ENCODE measurements around the gene PATL1.

The PATL1 gene

GRCh38 chr11:59611570-59612565, 57.0 kb downstream of the PATL1 start:
- DNase-seq, result no peak

DNA sequence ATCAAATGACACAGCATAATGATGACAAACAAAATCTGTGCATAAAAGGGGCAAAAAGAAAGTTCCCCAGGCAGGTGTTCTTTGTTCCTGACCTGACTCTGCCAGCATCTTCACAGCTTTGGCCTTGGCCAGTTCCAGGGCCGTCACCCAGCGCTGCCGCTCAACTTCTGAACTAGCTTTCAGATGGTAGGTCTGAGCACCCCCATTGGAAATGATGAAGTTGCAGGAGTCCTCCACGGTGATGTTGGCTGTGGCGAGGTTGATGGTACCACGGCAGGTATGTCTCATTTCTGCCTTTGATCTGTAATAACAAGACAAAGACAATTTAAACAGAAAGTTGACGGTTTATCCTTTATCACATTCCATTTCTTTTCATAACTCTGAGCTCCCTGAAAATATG, 58.5 kb downstream of the PATL1 start:
- DNase-seq, result peak; percentile 21 to 34

DNA sequence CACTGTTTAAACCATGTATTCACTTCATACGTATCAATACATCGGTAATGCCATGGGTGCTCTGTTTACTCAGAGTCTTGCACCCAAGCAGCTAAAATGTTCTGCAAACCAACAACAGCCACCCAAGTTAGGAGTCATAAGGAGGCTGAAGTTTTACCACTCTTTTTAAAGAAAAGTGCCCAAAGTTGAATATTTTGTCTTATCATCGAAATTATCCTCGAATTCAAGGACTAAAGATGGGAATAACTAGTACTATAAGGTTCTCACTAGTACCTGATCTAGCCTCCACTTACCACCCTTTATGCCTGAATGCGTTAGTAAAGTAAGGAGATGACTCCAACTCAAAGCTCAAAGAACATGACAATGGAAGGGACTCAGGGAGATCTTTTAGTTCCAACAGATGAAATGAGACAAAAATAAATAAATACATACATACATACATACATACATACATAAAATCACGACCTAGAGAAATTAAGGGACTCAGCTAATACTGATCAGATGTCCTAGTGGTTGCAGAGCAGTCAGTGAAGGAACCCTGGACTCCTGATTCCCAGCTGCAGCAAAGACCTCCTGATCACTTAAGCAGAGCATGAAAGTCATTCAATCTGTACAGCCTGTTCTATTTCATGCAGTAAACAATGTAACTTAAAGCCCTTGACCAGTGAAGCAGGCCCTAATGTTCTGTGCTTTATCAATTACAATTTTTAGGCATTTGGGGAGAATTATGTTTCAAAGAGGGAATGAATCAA, 61.0 kb downstream of the PATL1 start:
- DNase-seq, result no peak

DNA sequence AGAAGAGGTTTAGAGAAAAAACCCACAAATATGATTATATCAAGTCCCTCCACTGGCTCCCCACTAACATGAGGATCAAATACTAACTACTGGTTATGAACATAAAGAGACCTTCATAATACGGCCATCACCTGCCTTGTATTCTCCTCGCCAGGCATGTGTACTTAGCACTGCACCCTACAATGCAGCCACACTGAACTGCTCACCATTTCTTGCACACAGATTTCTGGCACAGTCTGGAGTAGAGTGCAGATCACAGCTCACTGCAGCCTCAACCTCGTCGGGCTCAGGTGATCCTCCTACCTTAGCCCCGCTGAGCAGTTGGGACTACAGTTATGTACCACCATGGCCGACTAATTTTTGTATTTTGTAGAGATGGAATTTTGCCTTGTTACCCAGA, 66.4 kb downstream of the PATL1 start:
- no peak for DNase-seq

GRCh38 chr11:59601788-59602187, 67.0 kb downstream of the PATL1 start:
- no peak for DNase-seq

- DNase-seq, result no peak
These were observed 68.2 kb downstream of the PATL1 start for GRCh38 chr11:59600636-59601035.

DNA sequence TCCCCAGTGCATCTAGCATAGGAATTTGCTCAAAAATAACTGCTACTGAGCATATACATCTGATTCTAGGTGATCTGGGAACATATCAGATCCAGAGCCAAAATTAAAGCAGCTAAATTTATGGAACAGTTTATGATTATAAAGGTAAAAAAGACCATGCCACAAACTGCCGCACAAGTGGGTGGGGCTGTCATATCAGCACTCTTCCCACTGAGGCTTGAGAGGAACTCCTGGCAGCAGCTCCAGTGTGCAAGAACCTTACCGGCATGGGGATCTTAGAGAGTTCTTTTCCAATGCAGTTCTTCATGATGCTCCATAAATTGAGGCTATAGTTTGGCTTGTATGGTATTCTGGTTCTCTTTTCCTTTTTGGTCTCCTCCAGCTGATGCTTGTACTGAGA, 68.6 kb downstream of the PATL1 start:
- no peak for DNase-seq

GRCh38 chr11:59598961-59599360, 69.9 kb downstream of the PATL1 start:
- no peak for DNase-seq
